ENCODE results near the gene FGA. TPM values are rescaled to one million over a fixed set of nuclear protein-coding genes. Genes with fewer than 3 reads are reported as not detected.
A peak's percentile ranks its signal among the peaks of the same experiment; 100 is the strongest.

The FGA gene
- total and polyA plus RNA-seq, 4 donors, result 8,747 to 25,210 (median 14,399) TPM

DNA sequence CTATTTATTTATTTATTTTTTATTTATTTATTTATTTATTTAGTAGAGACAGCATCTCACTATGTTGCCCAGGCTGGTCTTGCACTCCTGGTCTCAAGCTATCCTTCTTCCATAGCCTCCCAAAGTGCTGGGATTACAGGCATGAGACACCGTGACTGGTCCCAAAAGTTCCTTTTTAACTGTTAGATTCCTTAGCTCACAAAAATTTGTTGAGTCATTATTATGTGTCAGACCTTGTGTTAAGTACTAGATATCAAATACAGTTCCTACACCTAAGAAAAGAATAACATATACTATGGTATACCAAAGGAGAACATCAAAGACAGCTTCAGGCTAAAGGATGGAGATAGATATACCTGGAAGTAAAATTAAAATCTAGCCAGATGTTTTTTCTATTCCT is 11.6 kb downstream of the FGA start:
- TF ChIP-seq HNF4A (conservative IDR thresholded peaks at IDR 0.05) (no peak), FOXA1 (IDR thresholded peaks at IDR 0.05) (no peak), SP1 (IDR thresholded peaks at IDR 0.05) (no peak), NR2F2 (IDR thresholded peaks at IDR 0.05) (no peak), HNF4G (IDR thresholded peaks at IDR 0.05) (no peak), EGR1 (IDR thresholded peaks at IDR 0.05; ENCODE audit: low read depth in 2 of 2) (no peak), JUND (IDR thresholded peaks at IDR 0.05) (no peak)
- TF ChIP-seq, protein P1, sequence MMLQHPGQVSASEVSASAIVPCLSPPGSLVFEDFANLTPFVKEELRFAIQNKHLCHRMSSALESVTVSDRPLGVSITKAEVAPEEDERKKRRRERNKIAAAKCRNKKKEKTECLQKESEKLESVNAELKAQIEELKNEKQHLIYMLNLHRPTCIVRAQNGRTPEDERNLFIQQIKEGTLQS (IDR thresholded peaks at IDR 0.05), result no peak
- peaks cover 1 to 22% (median 20%) of the 10 kb centered on the region in 4 donors for H3K4me1 ChIP-seq (ENCODE audit: control insufficient read depth in 4 of 4, insufficient read depth in 4 of 4, low read length in 3 of 4)
- no peak for DNase-seq (ENCODE audit: low spot score)
- H3K36me3 ChIP-seq (ENCODE audit: control insufficient read depth in 4 of 4, insufficient read depth in 3 of 4, low read depth in 1 of 4, low read length in 3 of 4), result no peaks in the 10 kb centered on the region
- no peaks in the 10 kb centered on the region for H3K9me3 ChIP-seq (ENCODE audit: control insufficient read depth in 4 of 4, low read length in 3 of 4)
- H3K27ac ChIP-seq (ENCODE audit: low read depth in 1 of 2, low read length in 2 of 2), result peak overlapping the region in 1 of 2 donors; percentile 5
- WGBS, result 71% methylated on average over 1 of the region's 1 CpG
- H3K9ac ChIP-seq (ENCODE audit: low read depth in 1 of 2, low read length in 2 of 2), result no peak overlapping the region
- no peaks in the 10 kb centered on the region for H3K27me3 ChIP-seq (ENCODE audit: control insufficient read depth in 4 of 4, insufficient read depth in 4 of 4, low read length in 3 of 4)
- H3K4me3 ChIP-seq (ENCODE audit: low read depth in 1 of 3, low read length in 3 of 3), result no peak overlapping the region

GRCh38 chr4:154577324-154577723 is 13.2 kb downstream of the FGA start:
- Histone ChIP-seq H3K27ac (ENCODE audit: low read depth in 1 of 2, low read length in 2 of 2) (peak overlapping the region; percentile 56 to 75), H3K9ac (ENCODE audit: low read depth in 1 of 2, low read length in 2 of 2) (no peak overlapping the region), H3K9me3 (ENCODE audit: control insufficient read depth in 4 of 4, low read length in 3 of 4) (no peaks in the 10 kb centered on the region), H3K4me3 (ENCODE audit: low read depth in 1 of 3, low read length in 3 of 3) (peak overlapping the region in 1 of 3 donors; percentile 5), H3K4me1 (ENCODE audit: control insufficient read depth in 4 of 4, insufficient read depth in 4 of 4, low read length in 3 of 4) (peaks cover 1 to 22% (median 20%) of the 10 kb centered on the region in 4 donors), H3K27me3 (ENCODE audit: control insufficient read depth in 4 of 4, insufficient read depth in 4 of 4, low read length in 3 of 4) (no peaks in the 10 kb centered on the region), H3K36me3 (ENCODE audit: control insufficient read depth in 4 of 4, insufficient read depth in 3 of 4, low read depth in 1 of 4, low read length in 3 of 4) (no peaks in the 10 kb centered on the region)
- TF ChIP-seq FOXA2 (IDR thresholded peaks at IDR 0.05), result peak; percentile 67
- peak; percentile 77 for TF ChIP-seq NR2F2 (IDR thresholded peaks at IDR 0.05)
- TF ChIP-seq RXRA (IDR thresholded peaks at IDR 0.05), result peak; percentile 96 to 99
- peak; percentile 91 for TF ChIP-seq SP1 (IDR thresholded peaks at IDR 0.05)
- no peak for TF ChIP-seq TAF1 (conservative IDR thresholded peaks at IDR 0.05)
- TF ChIP-seq FOXA1 (IDR thresholded peaks at IDR 0.05), result peak; percentile 62
- TF ChIP-seq RAD21 (IDR thresholded peaks at IDR 0.05), result peak; percentile 31 to 57
- peak; percentile 64 for TF ChIP-seq ZBTB33 (IDR thresholded peaks at IDR 0.05)
- TF ChIP-seq HNF4G (IDR thresholded peaks at IDR 0.05), result peak; percentile 37
- TF ChIP-seq JUND (IDR thresholded peaks at IDR 0.05), result peak; percentile 84 to 88
- TF ChIP-seq GABPA (IDR thresholded peaks at IDR 0.05 in 1 of 2, conservative IDR thresholded peaks at IDR 0.05 in 1 of 2), result no peak
- TF ChIP-seq, protein P2, sequence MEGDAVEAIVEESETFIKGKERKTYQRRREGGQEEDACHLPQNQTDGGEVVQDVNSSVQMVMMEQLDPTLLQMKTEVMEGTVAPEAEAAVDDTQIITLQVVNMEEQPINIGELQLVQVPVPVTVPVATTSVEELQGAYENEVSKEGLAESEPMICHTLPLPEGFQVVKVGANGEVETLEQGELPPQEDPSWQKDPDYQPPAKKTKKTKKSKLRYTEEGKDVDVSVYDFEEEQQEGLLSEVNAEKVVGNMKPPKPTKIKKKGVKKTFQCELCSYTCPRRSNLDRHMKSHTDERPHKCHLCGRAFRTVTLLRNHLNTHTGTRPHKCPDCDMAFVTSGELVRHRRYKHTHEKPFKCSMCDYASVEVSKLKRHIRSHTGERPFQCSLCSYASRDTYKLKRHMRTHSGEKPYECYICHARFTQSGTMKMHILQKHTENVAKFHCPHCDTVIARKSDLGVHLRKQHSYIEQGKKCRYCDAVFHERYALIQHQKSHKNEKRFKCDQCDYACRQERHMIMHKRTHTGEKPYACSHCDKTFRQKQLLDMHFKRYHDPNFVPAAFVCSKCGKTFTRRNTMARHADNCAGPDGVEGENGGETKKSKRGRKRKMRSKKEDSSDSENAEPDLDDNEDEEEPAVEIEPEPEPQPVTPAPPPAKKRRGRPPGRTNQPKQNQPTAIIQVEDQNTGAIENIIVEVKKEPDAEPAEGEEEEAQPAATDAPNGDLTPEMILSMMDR (IDR thresholded peaks at IDR 0.05; ENCODE audit: low read depth, low read length, missing input control), result no peak
- peak; percentile 77 to 78 for TF ChIP-seq HNF4A (conservative IDR thresholded peaks at IDR 0.05)
- TF ChIP-seq, protein P3, sequence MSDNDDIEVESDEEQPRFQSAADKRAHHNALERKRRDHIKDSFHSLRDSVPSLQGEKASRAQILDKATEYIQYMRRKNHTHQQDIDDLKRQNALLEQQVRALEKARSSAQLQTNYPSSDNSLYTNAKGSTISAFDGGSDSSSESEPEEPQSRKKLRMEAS (IDR thresholded peaks at IDR 0.05), result peak; percentile 70
- TF ChIP-seq, protein P4, sequence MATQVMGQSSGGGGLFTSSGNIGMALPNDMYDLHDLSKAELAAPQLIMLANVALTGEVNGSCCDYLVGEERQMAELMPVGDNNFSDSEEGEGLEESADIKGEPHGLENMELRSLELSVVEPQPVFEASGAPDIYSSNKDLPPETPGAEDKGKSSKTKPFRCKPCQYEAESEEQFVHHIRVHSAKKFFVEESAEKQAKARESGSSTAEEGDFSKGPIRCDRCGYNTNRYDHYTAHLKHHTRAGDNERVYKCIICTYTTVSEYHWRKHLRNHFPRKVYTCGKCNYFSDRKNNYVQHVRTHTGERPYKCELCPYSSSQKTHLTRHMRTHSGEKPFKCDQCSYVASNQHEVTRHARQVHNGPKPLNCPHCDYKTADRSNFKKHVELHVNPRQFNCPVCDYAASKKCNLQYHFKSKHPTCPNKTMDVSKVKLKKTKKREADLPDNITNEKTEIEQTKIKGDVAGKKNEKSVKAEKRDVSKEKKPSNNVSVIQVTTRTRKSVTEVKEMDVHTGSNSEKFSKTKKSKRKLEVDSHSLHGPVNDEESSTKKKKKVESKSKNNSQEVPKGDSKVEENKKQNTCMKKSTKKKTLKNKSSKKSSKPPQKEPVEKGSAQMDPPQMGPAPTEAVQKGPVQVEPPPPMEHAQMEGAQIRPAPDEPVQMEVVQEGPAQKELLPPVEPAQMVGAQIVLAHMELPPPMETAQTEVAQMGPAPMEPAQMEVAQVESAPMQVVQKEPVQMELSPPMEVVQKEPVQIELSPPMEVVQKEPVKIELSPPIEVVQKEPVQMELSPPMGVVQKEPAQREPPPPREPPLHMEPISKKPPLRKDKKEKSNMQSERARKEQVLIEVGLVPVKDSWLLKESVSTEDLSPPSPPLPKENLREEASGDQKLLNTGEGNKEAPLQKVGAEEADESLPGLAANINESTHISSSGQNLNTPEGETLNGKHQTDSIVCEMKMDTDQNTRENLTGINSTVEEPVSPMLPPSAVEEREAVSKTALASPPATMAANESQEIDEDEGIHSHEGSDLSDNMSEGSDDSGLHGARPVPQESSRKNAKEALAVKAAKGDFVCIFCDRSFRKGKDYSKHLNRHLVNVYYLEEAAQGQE (IDR thresholded peaks at IDR 0.05), result peak; percentile 62
- TF ChIP-seq, protein P1 (IDR thresholded peaks at IDR 0.05), result peak; percentile 79
- peak; percentile 78 for TF ChIP-seq YY1 (IDR thresholded peaks at IDR 0.05)
- peak; percentile 49 to 54 for TF ChIP-seq EGR1 (IDR thresholded peaks at IDR 0.05; ENCODE audit: low read depth in 2 of 2)
- 45% methylated on average over 2 of the region's 2 CpGs for WGBS
- no peak for DNase-seq (ENCODE audit: low spot score)
